ENCODE measurements around the gene PPP2R2D.

PPP2R2D gene

GRCh38 chr10:132003282-132003924, 102.6 kb downstream of the PPP2R2D start:
- DNase-seq = no peak

DNA sequence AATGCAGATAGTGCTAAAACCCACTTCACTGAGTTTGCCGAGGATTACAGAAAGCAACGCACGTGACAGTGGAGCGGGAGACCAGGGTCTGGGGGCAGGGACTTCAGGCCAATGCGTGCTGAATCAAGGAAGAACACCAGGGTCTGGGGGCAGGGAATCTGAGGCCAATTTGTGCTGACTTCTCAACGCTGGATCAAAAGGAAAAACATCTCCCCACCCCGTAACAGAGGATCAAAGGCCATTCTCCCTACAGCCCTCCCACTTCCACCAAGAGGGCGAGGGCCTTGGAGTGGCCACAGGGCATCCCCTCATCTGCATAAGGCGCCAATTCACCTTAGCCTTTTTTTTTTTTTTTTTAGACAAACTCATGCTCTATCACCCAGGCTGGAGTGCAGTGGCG, 103.2 kb downstream of the PPP2R2D start:
- DNase-seq = no peak

DNA sequence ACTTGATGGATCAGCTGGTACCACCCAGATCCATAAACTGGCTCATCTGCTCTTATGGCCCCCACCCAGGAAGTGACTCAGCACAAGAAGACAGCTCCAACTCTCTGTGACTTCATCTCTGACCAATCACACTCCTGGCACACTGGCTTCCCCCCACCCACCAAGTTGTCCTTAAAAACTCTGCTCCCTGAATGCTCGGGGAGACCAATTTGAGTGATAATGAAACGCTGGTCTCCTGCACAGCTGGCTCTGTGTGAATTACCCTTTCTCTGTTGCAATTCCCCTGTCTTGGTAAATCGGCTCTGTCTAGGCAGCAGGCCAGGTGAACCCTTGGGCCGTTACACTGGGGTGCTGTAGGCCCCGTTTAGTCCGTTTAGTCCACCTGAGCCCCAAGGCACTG, 104.3 kb downstream of the PPP2R2D start:
- no peak for DNase-seq

- DNase-seq = no peak
Observed at GRCh38 chr10:132006966-132007365, 106.2 kb downstream of the PPP2R2D start.

DNA sequence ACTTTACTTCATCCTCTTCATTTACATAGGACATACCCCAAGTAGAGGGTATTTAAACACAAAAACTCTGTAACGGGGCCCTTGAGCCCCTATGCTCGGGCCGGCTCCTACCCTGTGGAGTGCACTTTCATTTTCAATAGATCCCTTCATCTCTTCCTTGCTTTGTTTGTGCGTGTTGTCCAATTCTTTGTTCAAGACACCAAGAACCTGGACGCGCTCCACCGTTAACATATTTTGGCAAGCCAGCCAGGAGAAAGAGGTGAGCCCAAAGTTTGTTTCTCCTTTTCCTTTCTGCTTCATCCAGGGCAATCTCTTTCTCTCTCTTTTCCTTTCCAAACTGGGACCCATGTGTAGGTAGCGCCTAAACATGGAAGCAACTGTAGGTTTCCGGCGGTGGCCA, 106.9 kb downstream of the PPP2R2D start:
- DNase-seq = no peak

Data from AML-193 (cell line).